ENCODE results near the gene ADGRF1.

- TF ChIP-seq CTCF (IDR thresholded peaks at IDR 0.05 in 2 of 3, conservative IDR thresholded peaks at IDR 0.05 in 1 of 3; ENCODE audit: borderline replicate concordance in 1 of 3, insufficient read depth in 1 of 3, low read depth in 2 of 3, low read length in 2 of 3) (no peak), POLR2AphosphoS5 (IDR thresholded peaks at IDR 0.05; ENCODE audit: low read depth, low read length) (no peak), ZBTB33 (IDR thresholded peaks at IDR 0.05; ENCODE audit: extremely low read depth, insufficient replicate concordance, low read length) (no peak), POLR2A (IDR thresholded peaks at IDR 0.05; ENCODE audit: borderline replicate concordance, extremely low read depth, insufficient read depth, insufficient read length) (no peak), JUND (IDR thresholded peaks at IDR 0.05) (no peak), EZH2 (IDR thresholded peaks at IDR 0.05) (no peak), MAX (IDR thresholded peaks at IDR 0.05) (no peak), CEBPB (IDR thresholded peaks at IDR 0.05; ENCODE audit: low read depth) (0 out of 2 replicates have a peak, but pooled peaks have one; percentile 8), SIN3A (IDR thresholded peaks at IDR 0.05; ENCODE audit: low read depth) (no peak), TCF7L2 (IDR thresholded peaks at IDR 0.05; ENCODE audit: borderline replicate concordance, extremely low read depth, insufficient read depth, insufficient read length) (no peak)
Observed at GRCh38 chr6:47047097-47047478, 5.0 kb upstream of the ADGRF1 start.
